HepG2 (cell line): ENCODE data around the gene PTEN. TPM values are rescaled to one million over a fixed set of nuclear protein-coding genes. Genes with fewer than 3 reads are reported as not detected.

ENCODE experiments used
- CENPX ChIP-seq: sonication (generic); formaldehyde crosslinking; IDR thresholded peaks from 2 replicates; pipeline ENCODE4 v1.9.0; 2021; ENCODE audit warnings: mild to moderate bottlenecking, missing genetic modification reagents, moderate library complexity
- CHCHD3 ChIP-seq: sonication (generic); formaldehyde crosslinking; IDR thresholded peaks from 2 replicates; pipeline ENCODE4 v1.8.0; 2022; ENCODE audit warnings: mild to moderate bottlenecking, missing genetic modification reagents, moderate library complexity
- DNMT3B ChIP-seq: conservative IDR thresholded peaks from 2 replicates; pipeline ENCODE4 v1.6.1; 2016; ENCODE audit warnings: missing biosample characterization, control low read depth
- EHMT2 ChIP-seq: fragments of 200-600 bp; sonication (generic); IDR thresholded peaks from 2 replicates; pipeline ENCODE4 v1.7.0; 2017; ENCODE audit warnings: antibody characterized with exemption, low read depth, low read length, borderline replicate concordance
- FOXK2 ChIP-seq: fragments of 450-650 bp; IDR thresholded peaks from 2 replicates; pipeline ENCODE4 v1.6.1; 2016
- HMGA1 ChIP-seq: sonication (generic); formaldehyde crosslinking; conservative IDR thresholded peaks from 2 replicates; pipeline ENCODE4 v1.4.0; 2020; ENCODE audit warnings: missing genetic modification reagents
- KAT8 ChIP-seq: IDR thresholded peaks from 2 replicates; pipeline ENCODE4 v1.6.1; 2016; ENCODE audit warnings: missing genetic modification reagents, missing compliant biosample characterization
- KMT2B ChIP-seq: IDR thresholded peaks from 2 replicates; pipeline ENCODE4 v1.6.1; 2016; ENCODE audit warnings: missing genetic modification reagents, missing compliant biosample characterization
- PAWR ChIP-seq: sonication (generic); formaldehyde crosslinking; IDR thresholded peaks from 2 replicates; pipeline ENCODE4 v1.4.0; 2020; ENCODE audit warnings: missing genetic modification reagents, mild to moderate bottlenecking, borderline replicate concordance
- PCBP1 ChIP-seq: fragments of 200-400 bp; formaldehyde crosslinking; IDR thresholded peaks from 2 replicates; pipeline ENCODE4 v1.6.1; 2017; ENCODE audit warnings: mild to moderate bottlenecking, low read depth, low read length, borderline replicate concordance
- PITX1 ChIP-seq: sonication (generic); formaldehyde crosslinking; IDR thresholded peaks from 2 replicates; pipeline ENCODE4 v1.5.1; 2020; ENCODE audit warnings: mild to moderate bottlenecking, missing genetic modification reagents
- SMARCE1 ChIP-seq: fragments of 450-650 bp; IDR thresholded peaks from 2 replicates; pipeline ENCODE4 v1.6.1; 2017; ENCODE audit warnings: borderline replicate concordance
- SOX5 ChIP-seq: IDR thresholded peaks from 2 replicates; pipeline ENCODE4 v1.6.1; 2016; ENCODE audit warnings: borderline replicate concordance
- SP5 ChIP-seq: IDR thresholded peaks from 2 replicates; pipeline ENCODE4 v1.6.1; 2016; ENCODE audit warnings: low read depth, borderline replicate concordance
- TOE1 ChIP-seq: sonication (generic); formaldehyde crosslinking; IDR thresholded peaks from 2 replicates; pipeline ENCODE4 v1.4.0; 2020; ENCODE audit warnings: mild to moderate bottlenecking, missing genetic modification reagents
- ZFYVE20 ChIP-seq: sonication (generic); formaldehyde crosslinking; IDR thresholded peaks from 2 replicates; pipeline ENCODE4 v1.8.0; 2023; ENCODE audit warnings: low read depth, mild to moderate bottlenecking, moderate library complexity, missing genetic modification reagents, borderline replicate concordance
- ZNF138 ChIP-seq: sonication (generic); formaldehyde crosslinking; IDR thresholded peaks from 2 replicates; pipeline ENCODE4 v1.5.0; 2020; ENCODE audit warnings: mild to moderate bottlenecking, low read depth, missing genetic modification reagents
- ZNF180 ChIP-seq: sonication (generic); formaldehyde crosslinking; IDR thresholded peaks from 2 replicates; pipeline ENCODE4 v1.4.0; 2020; ENCODE audit warnings: low read depth, missing genetic modification reagents, borderline replicate concordance
- ZNF232 ChIP-seq: sonication (generic); formaldehyde crosslinking; IDR thresholded peaks from 2 replicates; pipeline ENCODE4 v1.4.0; 2020; ENCODE audit warnings: missing genetic modification reagents, borderline replicate concordance
- ZNF234 ChIP-seq: sonication (generic); formaldehyde crosslinking; conservative IDR thresholded peaks from 2 replicates; pipeline ENCODE4 v1.5.1; 2020; ENCODE audit warnings: mild to moderate bottlenecking, missing genetic modification reagents
- ZNF451 ChIP-seq: sonication (generic); formaldehyde crosslinking; IDR thresholded peaks from 2 replicates; pipeline ENCODE4 v1.5.0; 2020; ENCODE audit warnings: mild to moderate bottlenecking, missing genetic modification reagents
- ZNF543 ChIP-seq: sonication (generic); formaldehyde crosslinking; IDR thresholded peaks from 2 replicates; pipeline ENCODE4 v1.4.0; 2020; ENCODE audit warnings: mild to moderate bottlenecking, missing genetic modification reagents
- ZNF589 ChIP-seq: sonication (generic); formaldehyde crosslinking; conservative IDR thresholded peaks from 2 replicates; pipeline ENCODE4 v1.8.0; 2022; ENCODE audit warnings: mild to moderate bottlenecking, moderate library complexity, missing genetic modification reagents
- ZNF607 ChIP-seq: sonication (generic); formaldehyde crosslinking; IDR thresholded peaks from 2 replicates; pipeline ENCODE4 v1.5.1; 2020; ENCODE audit warnings: missing genetic modification reagents, mild to moderate bottlenecking, borderline replicate concordance
- ZNF720 ChIP-seq: sonication (generic); formaldehyde crosslinking; IDR thresholded peaks from 2 replicates; pipeline ENCODE4 v1.4.0; 2020; ENCODE audit warnings: missing genetic modification reagents
- polyA plus RNA-seq, 8 experiments: library from polyadenylated mRNA; depleted of rRNA in 3 of 8; stranded (reverse) in 7 of 8; unstranded in 1 of 8; fragments of >200 nt; fragmentation: Illumina TruSeq in 4 of 8; extraction: Trizol in 4 of 8; gene quantifications; 2 replicates each; pipeline versions ENCODE4 v1.2.1 to v1.2.3, GENCODE V29; 2011 to 2016; ENCODE audit warnings: low read depth in 4 of 8, missing spikeins in 1 of 8, mixed read lengths in 1 of 8; ENCODE audit not compliant: insufficient read depth in 1 of 8
- total RNA-seq, 5 experiments: library from RNA; depleted of rRNA; stranded (reverse); fragments of >200 nt; fragmentation: Illumina TruSeq; extraction: Trizol; gene quantifications; 2 replicates each; pipeline ENCODE4 v1.2.3, GENCODE V29; 2016; ENCODE audit warnings: low read depth in 1 of 5
- TF ChIP-seq, protein P1 (sequence below): IDR thresholded peaks from 2 replicates; pipeline ENCODE4 v1.6.1; 2016
- TF ChIP-seq, protein P2 (sequence below): sonication (generic); formaldehyde crosslinking; IDR thresholded peaks from 2 replicates; pipeline ENCODE4 v1.5.0; 2020; ENCODE audit warnings: mild to moderate bottlenecking, missing genetic modification reagents
- TF ChIP-seq, protein P3 (sequence below): sonication (generic); formaldehyde crosslinking; IDR thresholded peaks from 2 replicates; pipeline ENCODE4 v1.5.0; 2020; ENCODE audit warnings: missing genetic modification reagents, mild to moderate bottlenecking, borderline replicate concordance

Gene PTEN
- total and polyA plus RNA-seq, 2 of the 13 experiments (the other 11 are each of a cell fraction or from before 2014, with no cell fraction given), result 30.3 to 61.3 TPM

DNA sequence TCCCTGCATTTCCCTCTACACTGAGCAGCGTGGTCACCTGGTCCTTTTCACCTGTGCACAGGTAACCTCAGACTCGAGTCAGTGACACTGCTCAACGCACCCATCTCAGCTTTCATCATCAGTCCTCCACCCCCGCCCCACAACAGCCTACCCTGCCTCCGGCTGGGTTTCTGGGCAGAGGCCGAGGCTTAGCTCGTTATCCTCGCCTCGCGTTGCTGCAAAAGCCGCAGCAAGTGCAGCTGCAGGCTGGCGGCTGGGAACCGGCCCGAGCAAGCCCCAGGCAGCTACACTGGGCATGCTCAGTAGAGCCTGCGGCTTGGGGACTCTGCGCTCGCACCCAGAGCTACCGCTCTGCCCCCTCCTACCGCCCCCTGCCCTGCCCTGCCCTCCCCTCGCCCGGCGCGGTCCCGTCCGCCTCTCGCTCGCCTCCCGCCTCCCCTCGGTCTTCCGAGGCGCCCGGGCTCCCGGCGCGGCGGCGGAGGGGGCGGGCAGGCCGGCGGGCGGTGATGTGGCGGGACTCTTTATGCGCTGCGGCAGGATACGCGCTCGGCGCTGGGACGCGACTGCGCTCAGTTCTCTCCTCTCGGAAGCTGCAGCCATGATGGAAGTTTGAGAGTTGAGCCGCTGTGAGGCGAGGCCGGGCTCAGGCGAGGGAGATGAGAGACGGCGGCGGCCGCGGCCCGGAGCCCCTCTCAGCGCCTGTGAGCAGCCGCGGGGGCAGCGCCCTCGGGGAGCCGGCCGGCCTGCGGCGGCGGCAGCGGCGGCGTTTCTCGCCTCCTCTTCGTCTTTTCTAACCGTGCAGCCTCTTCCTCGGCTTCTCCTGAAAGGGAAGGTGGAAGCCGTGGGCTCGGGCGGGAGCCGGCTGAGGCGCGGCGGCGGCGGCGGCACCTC, at the start of gene PTEN, which contains the start of gene KLLN (continued):
- TF ChIP-seq, protein P1, sequence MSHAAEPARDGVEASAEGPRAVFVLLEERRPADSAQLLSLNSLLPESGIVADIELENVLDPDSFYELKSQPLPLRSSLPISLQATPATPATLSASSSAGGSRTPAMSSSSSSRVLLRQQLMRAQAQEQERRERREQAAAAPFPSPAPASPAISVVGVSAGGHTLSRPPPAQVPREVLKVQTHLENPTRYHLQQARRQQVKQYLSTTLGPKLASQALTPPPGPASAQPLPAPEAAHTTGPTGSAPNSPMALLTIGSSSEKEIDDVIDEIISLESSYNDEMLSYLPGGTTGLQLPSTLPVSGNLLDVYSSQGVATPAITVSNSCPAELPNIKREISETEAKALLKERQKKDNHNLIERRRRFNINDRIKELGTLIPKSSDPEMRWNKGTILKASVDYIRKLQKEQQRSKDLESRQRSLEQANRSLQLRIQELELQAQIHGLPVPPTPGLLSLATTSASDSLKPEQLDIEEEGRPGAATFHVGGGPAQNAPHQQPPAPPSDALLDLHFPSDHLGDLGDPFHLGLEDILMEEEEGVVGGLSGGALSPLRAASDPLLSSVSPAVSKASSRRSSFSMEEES, result peak; percentile 81; the same call in 1 of the 2 replicates
- TF ChIP-seq, protein P2, sequence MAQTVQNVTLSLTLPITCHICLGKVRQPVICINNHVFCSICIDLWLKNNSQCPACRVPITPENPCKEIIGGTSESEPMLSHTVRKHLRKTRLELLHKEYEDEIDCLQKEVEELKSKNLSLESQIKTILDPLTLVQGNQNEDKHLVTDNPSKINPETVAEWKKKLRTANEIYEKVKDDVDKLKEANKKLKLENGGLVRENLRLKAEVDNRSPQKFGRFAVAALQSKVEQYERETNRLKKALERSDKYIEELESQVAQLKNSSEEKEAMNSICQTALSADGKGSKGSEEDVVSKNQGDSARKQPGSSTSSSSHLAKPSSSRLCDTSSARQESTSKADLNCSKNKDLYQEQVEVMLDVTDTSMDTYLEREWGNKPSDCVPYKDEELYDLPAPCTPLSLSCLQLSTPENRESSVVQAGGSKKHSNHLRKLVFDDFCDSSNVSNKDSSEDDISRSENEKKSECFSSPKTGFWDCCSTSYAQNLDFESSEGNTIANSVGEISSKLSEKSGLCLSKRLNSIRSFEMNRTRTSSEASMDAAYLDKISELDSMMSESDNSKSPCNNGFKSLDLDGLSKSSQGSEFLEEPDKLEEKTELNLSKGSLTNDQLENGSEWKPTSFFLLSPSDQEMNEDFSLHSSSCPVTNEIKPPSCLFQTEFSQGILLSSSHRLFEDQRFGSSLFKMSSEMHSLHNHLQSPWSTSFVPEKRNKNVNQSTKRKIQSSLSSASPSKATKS (CRISPR knock-in tag), result no peak; the same call in 1 of the 2 replicates
- TF ChIP-seq ZNF720 (CRISPR knock-in tag) (no peak), CENPX (CRISPR knock-in tag) (no peak), PCBP1 (peak; percentile 98), KAT8 (CRISPR knock-in tag) (peak; percentile 81), ZNF451 (CRISPR knock-in tag) (peak; percentile 93), ZFYVE20 (peak; percentile 70; the same call in 1 of the 2 replicates), ZNF180 (CRISPR knock-in tag) (no peak), DNMT3B (CRISPR knock-in tag) (no peak; the same call in 1 of the 2 replicates), ZNF234 (CRISPR knock-in tag) (no peak), EHMT2 (no peak), SP5 (CRISPR knock-in tag) (peak; percentile 81), TOE1 (CRISPR knock-in tag) (peak; percentile 81; the same call in 1 of the 2 replicates), ZNF232 (CRISPR knock-in tag) (no peak; the same call in 1 of the 2 replicates), FOXK2 (no peak), HMGA1 (CRISPR knock-in tag) (no peak), KMT2B (CRISPR knock-in tag) (peak; percentile 77), CHCHD3 (CRISPR knock-in tag) (no peak), PITX1 (CRISPR knock-in tag) (0 out of 2 replicates have a peak, but pooled peaks have one; percentile 34), SOX5 (CRISPR knock-in tag) (peak; percentile 66), ZNF589 (peak; percentile 76; the same call in 1 of the 2 replicates), ZNF607 (CRISPR knock-in tag) (no peak), PAWR (CRISPR knock-in tag) (no peak), SMARCE1 (no peak), ZNF543 (peak; percentile 78; the same call in 1 of the 2 replicates), ZNF138 (CRISPR knock-in tag) (peak; percentile 83)
- TF ChIP-seq, protein P3, sequence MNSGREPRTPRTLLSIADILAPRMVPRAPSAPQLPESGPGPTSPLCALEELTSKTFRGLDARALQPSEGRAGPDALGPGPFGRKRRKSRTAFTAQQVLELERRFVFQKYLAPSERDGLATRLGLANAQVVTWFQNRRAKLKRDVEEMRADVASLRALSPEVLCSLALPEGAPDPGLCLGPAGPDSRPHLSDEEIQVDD (CRISPR knock-in tag), result 0 out of 2 replicates have a peak, but pooled peaks have one; percentile 33
